AG04449 (cell line): Measurements from ENCODE around the gene DAPK3.

Experiments
- CTCF ChIA-PET: fragments of 350-600 bp; formaldehyde crosslinking; extraction: SDS; loops from one replicate; lab custom pipeline; 2021; ENCODE audit warnings: antibody characterized with exemption; lab: Yijun Ruan, JAX
- POLR2A ChIA-PET: fragments of 400-600, 350-600 bp; formaldehyde crosslinking; extraction: SDS; loops from one replicate; lab custom pipeline; 2020; ENCODE audit warnings: antibody characterized with exemption, inconsistent platforms; lab: Yijun Ruan, JAX
- DNase-seq: peaks from one replicate; pipeline ENCODE4 v3.0.0-alpha.2; 2010; ENCODE audit warnings: low read depth, low spot score
- H3K4me3 ChIP-seq: 2 replicates; pipeline ENCODE4 v1.5.1; 2011; ENCODE audit warnings: low read depth, mild to moderate bottlenecking, control low read depth, low read length
- CTCF ChIP-seq: IDR thresholded peaks from one replicate; pipeline ENCODE4 v1.5.1; 2011; ENCODE audit warnings: mild to moderate bottlenecking, moderate library complexity, low read length, control low read depth, inconsistent platforms; ENCODE audit not compliant: insufficient read depth; ENCODE audit errors: missing control alignments

DAPK3 gene

DNA sequence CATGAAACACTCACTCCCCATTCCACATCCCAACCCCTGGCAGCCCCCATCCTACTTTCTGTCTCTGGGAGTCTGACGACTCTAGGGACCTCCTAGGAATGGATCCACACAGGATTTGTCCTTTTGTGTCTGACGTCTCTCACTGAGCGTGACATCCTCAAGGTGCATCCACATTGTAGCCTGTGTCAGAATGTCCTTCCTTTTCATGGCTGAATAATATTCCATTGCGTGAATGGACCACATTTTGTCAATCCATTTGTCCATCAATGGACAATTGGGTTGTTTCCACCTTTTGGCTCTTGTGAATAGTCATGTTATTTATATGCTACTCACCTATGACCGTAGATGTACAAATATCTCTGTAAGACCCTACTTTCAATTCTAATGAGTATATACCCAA lies 54.9 kb downstream of the DAPK3 start:
- no peak for DNase-seq
- ChIA-PET POLR2A (no interaction called here), CTCF (no interaction called here)
- TF ChIP-seq CTCF = no peak
- no peak overlapping the region for H3K4me3 ChIP-seq

DNA sequence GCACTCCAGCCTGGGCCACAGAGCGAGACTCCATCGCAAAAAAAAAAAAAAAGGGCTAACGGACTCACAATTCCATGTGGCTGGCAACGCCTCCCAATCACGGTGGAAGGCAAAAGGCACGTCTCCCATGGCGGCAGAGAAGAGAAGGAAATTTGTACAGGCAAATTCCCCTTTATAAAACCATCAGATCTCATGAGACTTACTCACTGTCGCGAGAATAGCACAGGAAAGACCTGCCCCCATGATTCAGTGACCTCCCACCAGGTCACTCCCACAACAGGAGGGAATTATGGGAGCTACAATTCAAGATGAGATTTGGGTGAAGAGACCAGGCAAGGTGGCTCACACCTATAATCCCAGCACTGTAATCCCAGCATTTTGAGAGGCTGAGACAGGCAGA lies 56.7 kb downstream of the DAPK3 start:
- ChIA-PET CTCF (no interaction called here), POLR2A (no interaction called here)
- no peak overlapping the region for H3K4me3 ChIP-seq
- TF ChIP-seq CTCF = no peak
- DNase-seq = no peak

GRCh38 chr19:3910105-3910504 lies 60.8 kb downstream of the DAPK3 start:
- DNase-seq = no peak
- H3K4me3 ChIP-seq = no peak overlapping the region
- TF ChIP-seq CTCF = no peak
- POLR2A ChIA-PET = no interaction called here
- CTCF ChIA-PET = no interaction called here
